Sigmoid colon (tissue), 7 donors: ENCODE data around the gene TRIML1. TPM values are rescaled to one million over a fixed set of nuclear protein-coding genes. Genes with fewer than 3 reads are reported as not detected.

Source experiments
- DNase-seq: peaks from one replicate; pipeline ENCODE4 v3.0.0-alpha.2; 2019
- H3K27ac ChIP-seq, 4 donors: fragments of 200-600 bp; sonication (generic); one replicate each; pipeline ENCODE4 v1.5.1; 2016 to 2019; ENCODE audit warnings: mild to moderate bottlenecking in 1 of 4
- H3K27me3 ChIP-seq, 3 donors: fragments of 200-600 bp; sonication (generic); one replicate each; pipeline ENCODE4 v1.5.1; 2019; ENCODE audit warnings: mild to moderate bottlenecking in 1 of 3
- H3K36me3 ChIP-seq, 4 donors: fragments of 200-600 bp; sonication (generic); one replicate each; pipeline ENCODE4 v1.5.1; 2016 to 2019
- H3K4me1 ChIP-seq, 4 donors: fragments of 200-600 bp; sonication (generic); one replicate each; pipeline ENCODE4 v1.5.1; 2017 to 2019
- H3K4me3 ChIP-seq, 4 donors: fragments of 200-600 bp; sonication (generic); one replicate each; pipeline ENCODE4 v1.5.1; 2017 to 2019; ENCODE audit warnings: mild to moderate bottlenecking in 2 of 4, moderate library complexity in 1 of 4
- H3K9me3 ChIP-seq, 4 donors: fragments of 200-600 bp in 3 of 4; sonication (generic) in 3 of 4; one replicate each; pipeline versions ENCODE4 v1.5.1 to v1.6.1; 2013 to 2019
- CTCF ChIP-seq, 4 experiments: fragments of 450-650 bp in 3 of 4; fragments of 200-600 bp in 1 of 4; IDR thresholded peaks; one replicate each; pipeline ENCODE4 v1.5.1; 2016 to 2019; ENCODE audit warnings: antibody characterized with exemption in 4 of 4, mild to moderate bottlenecking in 3 of 4, moderate library complexity in 2 of 4
- EP300 ChIP-seq, 4 donors: sonication (generic); formaldehyde crosslinking; IDR thresholded peaks; one replicate each; pipeline ENCODE4 v1.6.1; 2017; ENCODE audit warnings: antibody characterized with exemption in 4 of 4
- POLR2A ChIP-seq, 2 donors: fragments of 450-650 bp; IDR thresholded peaks; one replicate each; pipeline ENCODE4 v1.6.1; 2016; ENCODE audit warnings: antibody characterized with exemption in 2 of 2, mild to moderate bottlenecking in 2 of 2, moderate library complexity in 2 of 2
- POLR2AphosphoS5 ChIP-seq, 4 donors: sonication (generic); formaldehyde crosslinking; IDR thresholded peaks; one replicate each; pipeline ENCODE4 v1.6.1; 2017; ENCODE audit warnings: antibody characterized with exemption in 4 of 4
- WGBS, 2 donors: extraction: QIAGEN DNeasy Blood & Tissue Kit; methylation state at CpG; one replicate each; pipeline ENCODE4 v1.1.7; 2013; 5-methylcytosine and 5-hydroxymethylcytosine counted together
- intact Hi-C: fragments of 100-400 bp; cut with DNase I; formaldehyde crosslinking; loops from one replicate; pipeline ENCODE4 v1.15.1; 2023
- polyA plus RNA-seq, 3 donors: library from polyadenylated mRNA; stranded (reverse); fragments of 200-250 nt; gene quantifications; one replicate each; pipeline ENCODE4 v1.2.3, GENCODE V29; 2013
- total RNA-seq, 4 donors: library from RNA; depleted of rRNA; stranded (reverse); fragments of >200 nt; gene quantifications; one replicate each; pipeline ENCODE4 v1.1.0, GENCODE V29; 2016
- donor health status: healthy with polysubstance abuse.
- donor health status: Bipolar disorder and iron deficiency.
- donor health status: healthy.

Gene TRIML1
- total and polyA plus RNA-seq, 7 donors, result not detected

DNA sequence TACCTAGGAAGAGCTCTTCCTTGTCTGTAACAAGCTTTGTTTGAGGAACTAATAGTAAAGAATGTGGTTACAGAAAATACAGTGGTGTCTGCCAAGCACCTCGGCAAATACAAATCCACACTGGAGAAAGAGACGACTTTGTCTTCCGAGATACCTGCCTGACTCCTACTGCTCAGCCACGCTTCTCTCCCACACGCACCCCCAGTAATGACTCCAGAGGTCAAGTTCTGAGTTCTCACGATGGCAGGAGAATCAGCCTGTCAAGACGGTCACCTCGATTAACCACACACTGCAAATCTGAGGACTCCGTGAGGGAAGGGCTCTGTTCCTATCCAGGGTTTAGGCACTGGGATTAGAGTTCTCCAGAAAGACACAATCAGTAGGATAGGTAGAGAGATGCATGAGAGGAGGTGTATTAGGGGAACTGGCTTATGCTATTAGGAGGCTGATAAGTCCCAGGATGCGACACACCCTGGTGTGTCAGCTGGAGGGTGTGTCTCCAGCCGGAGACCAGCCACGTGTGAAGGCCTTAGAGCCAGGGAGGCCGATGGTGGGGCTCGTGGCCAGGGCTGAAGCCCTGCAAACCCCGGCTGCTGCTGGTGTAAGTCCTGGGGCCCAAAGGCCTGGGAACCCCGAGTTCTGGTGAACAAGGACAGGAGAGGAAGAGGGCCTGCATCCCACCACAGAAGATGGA is 21.5 kb upstream of the TRIML1 start:
- TF ChIP-seq POLR2AphosphoS5 (IDR thresholded peaks at IDR 0.05) (no peak), POLR2A (IDR thresholded peaks at IDR 0.05) (no peak), EP300 (IDR thresholded peaks at IDR 0.05) (no peak), CTCF (IDR thresholded peaks at IDR 0.05) (no peak)

DNA sequence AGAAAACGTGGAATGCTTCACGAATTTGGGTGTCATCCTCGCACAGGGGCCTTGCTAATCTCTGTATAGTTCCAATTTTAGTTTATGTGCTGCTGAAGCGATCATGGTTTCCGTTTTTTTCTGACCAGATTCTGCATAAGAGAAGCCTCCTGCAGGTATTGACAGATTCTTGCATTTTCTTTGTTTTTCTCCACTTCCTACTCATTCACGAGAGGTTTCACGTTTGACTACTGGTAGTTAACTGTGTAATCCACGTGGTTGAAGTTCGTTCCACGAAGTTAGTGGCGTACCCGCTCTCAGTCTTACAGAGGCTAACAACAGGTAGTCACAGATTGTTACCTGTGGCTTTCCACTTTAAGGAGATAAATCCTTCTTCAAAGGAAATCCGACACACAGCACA is 17.7 kb upstream of the TRIML1 start:
- Histone ChIP-seq H3K4me3 (no peak overlapping the region), H3K27ac (no peak overlapping the region), H3K9me3 (no peaks in the 10 kb centered on the region), H3K36me3 (no peaks in the 10 kb centered on the region), H3K27me3 (no peaks in the 10 kb centered on the region), H3K4me1 (no peaks in the 10 kb centered on the region)
- no peak for DNase-seq
- TF ChIP-seq POLR2AphosphoS5 (IDR thresholded peaks at IDR 0.05) (no peak), CTCF (IDR thresholded peaks at IDR 0.05) (no peak), POLR2A (IDR thresholded peaks at IDR 0.05) (no peak), EP300 (IDR thresholded peaks at IDR 0.05) (no peak)
- 60 to 71% methylated on average over 13 of the region's 13 CpGs for WGBS, 2 donors
- intact Hi-C loops, result no loop called here

More for the DNA sequence above, 21.5 kb upstream of the TRIML1 start:
- Histone ChIP-seq H3K27me3 (no peaks in the 10 kb centered on the region), H3K36me3 (no peaks in the 10 kb centered on the region), H3K4me3 (no peak overlapping the region), H3K4me1 (no peaks in the 10 kb centered on the region), H3K9me3 (no peaks in the 10 kb centered on the region), H3K27ac (no peak overlapping the region)
- 77 to 81% methylated on average over 16 of the region's 16 CpGs for WGBS, 2 donors
- no peak for DNase-seq
- intact Hi-C loops, result no loop called here

DNA sequence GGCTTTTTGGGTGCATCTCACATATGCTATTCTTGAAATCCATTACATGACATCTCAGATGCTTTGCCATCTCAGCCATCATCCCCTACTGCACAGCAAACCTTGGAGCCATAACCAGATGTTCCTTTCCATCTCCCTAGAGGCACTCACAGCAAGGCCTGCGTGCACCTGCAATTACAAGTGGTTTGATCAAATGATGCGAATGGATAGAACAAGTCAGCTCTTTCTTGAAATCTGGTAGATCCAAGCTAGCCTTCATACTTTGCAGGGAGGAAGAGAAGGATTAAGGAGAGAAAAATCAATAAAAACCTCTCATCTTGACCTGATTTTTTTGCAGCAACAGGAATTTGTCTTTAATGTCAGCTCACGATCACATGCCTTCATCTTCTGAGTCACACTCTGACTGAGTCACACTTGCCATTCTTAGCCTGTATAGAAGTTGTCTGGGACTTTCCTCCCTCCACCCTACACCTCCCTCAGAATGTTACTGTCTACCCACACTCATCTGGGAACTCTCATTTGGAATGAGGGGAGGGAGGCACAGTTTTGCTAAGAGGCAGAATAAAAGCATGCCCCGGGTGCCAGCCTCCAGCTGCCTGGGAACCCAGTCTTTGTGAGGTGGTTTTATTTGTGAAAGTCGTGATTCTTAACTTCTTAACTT is 11.9 kb upstream of the TRIML1 start:
- H3K4me3 ChIP-seq, result no peak overlapping the region
- no peaks in the 10 kb centered on the region for H3K4me1 ChIP-seq
- 67 to 73% methylated on average over 5 of the region's 5 CpGs for WGBS, 2 donors
- H3K36me3 ChIP-seq, result no peaks in the 10 kb centered on the region
- no peaks in the 10 kb centered on the region for H3K27me3 ChIP-seq
- intact Hi-C loops, result no loop called here
- TF ChIP-seq POLR2A (IDR thresholded peaks at IDR 0.05) (no peak), EP300 (IDR thresholded peaks at IDR 0.05) (no peak), POLR2AphosphoS5 (IDR thresholded peaks at IDR 0.05) (no peak), CTCF (IDR thresholded peaks at IDR 0.05) (no peak)
- no peak overlapping the region for H3K27ac ChIP-seq
- no peaks in the 10 kb centered on the region for H3K9me3 ChIP-seq
- no peak for DNase-seq

DNA sequence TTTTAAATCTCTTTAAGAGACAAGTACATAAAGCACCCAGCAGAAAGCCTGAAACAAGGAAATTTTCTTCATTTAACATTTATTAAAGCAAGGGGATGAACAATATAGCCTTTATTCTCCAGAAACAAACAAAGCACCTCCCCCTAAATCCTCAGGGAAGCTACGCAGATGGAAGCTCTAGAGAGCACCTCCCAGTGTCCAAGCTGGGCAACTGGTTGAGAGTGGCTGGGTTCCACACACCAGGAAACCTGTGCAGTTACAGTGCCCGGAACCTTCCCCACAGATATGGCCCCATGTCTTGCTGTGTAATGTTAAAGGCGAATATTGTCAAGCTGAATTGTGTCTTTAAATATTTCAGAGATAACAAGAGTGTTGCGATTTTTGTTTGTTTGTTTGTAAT is 8.9 kb upstream of the TRIML1 start:
- Histone ChIP-seq H3K4me3 (no peak overlapping the region), H3K9me3 (no peaks in the 10 kb centered on the region), H3K27me3 (no peaks in the 10 kb centered on the region), H3K27ac (no peak overlapping the region), H3K4me1 (no peaks in the 10 kb centered on the region), H3K36me3 (no peaks in the 10 kb centered on the region)
- no peak for TF ChIP-seq CTCF (IDR thresholded peaks at IDR 0.05)
- intact Hi-C loops, result no loop called here
- DNase-seq, result no peak
- 74 to 86% methylated on average over 4 of the region's 4 CpGs for WGBS, 2 donors
